SK-N-SH (cell line): ENCODE measurements around the gene BLOC1S1. TPM values are rescaled to one million over a fixed set of nuclear protein-coding genes. Genes with fewer than 3 reads are reported as not detected.

Source experiments
- CTCF ChIA-PET: fragments of 300-600, 350-600 bp; formaldehyde crosslinking; extraction: SDS; loops from one replicate; lab custom pipeline; 2021; lab: Yijun Ruan, JAX
- POLR2A ChIA-PET: fragments of 350-600 bp; sonication (Branson Sonifier 250); formaldehyde crosslinking; extraction: SDS; loops from one replicate; lab custom pipeline; 2020; ENCODE audit warnings: antibody characterized with exemption, inconsistent platforms; lab: Yijun Ruan, JAX
- DNase-seq: peaks from one replicate; pipeline ENCODE4 v3.0.0; 2012
- H2AFZ ChIP-seq: fragments of 200-600 bp; sonication (generic); 2 replicates; pipeline ENCODE4 v1.8.1; 2016; ENCODE audit warnings: antibody characterized with exemption, mild to moderate bottlenecking, low read depth
- H3F3A ChIP-seq: fragments of 200-600 bp; sonication (generic); replicated peaks from 2 replicates; pipeline ENCODE3; 2016; ENCODE audit warnings: antibody characterized with exemption, mild to moderate bottlenecking; ENCODE audit not compliant: insufficient read depth
- H3K27ac ChIP-seq, 2 experiments: fragments of 200-500 bp in 1 of 2; fragments of 200-600 bp in 1 of 2; sonication (Bioruptor generic) in 1 of 2; sonication (generic), shearing (Covaris generic) in 1 of 2; 2 replicates each; pipeline versions ENCODE4 v1.5.1 to v1.6.1; 2014 to 2016; ENCODE audit warnings: low read depth in 2 of 2, inconsistent platforms in 1 of 2, low read length in 1 of 2, mild to moderate bottlenecking in 1 of 2, mixed read lengths in 1 of 2
- H3K27me3 ChIP-seq: fragments of 200-600 bp; sonication (generic), shearing (Covaris generic); 2 replicates; pipeline ENCODE4 v1.6.1; 2016; ENCODE audit warnings: mixed run types; ENCODE audit not compliant: insufficient read depth
- H3K36me3 ChIP-seq, 2 experiments: fragments of 200-500 bp in 1 of 2; fragments of 200-600 bp in 1 of 2; sonication (Bioruptor generic) in 1 of 2; sonication (generic) in 1 of 2; replicated peaks in 1 of 2; 2 replicates each; pipeline versions ENCODE3 to v1.5.1; 2014 to 2016; ENCODE audit warnings: low read length in 1 of 2, mild to moderate bottlenecking in 1 of 2; ENCODE audit not compliant: insufficient read depth in 2 of 2, control insufficient read depth in 1 of 2
- H3K4me1 ChIP-seq, 2 experiments: fragments of 200-500 bp in 1 of 2; fragments of 200-600 bp in 1 of 2; sonication (Bioruptor generic) in 1 of 2; sonication (generic), shearing (Covaris generic) in 1 of 2; 2 replicates each; pipeline versions ENCODE4 v1.5.1 to v1.6.1; 2014 to 2016; ENCODE audit warnings: low read depth in 1 of 2, low read length in 1 of 2, mixed run types in 1 of 2; ENCODE audit not compliant: insufficient read depth in 2 of 2, control insufficient read depth in 1 of 2
- H3K4me2 ChIP-seq: fragments of 200-600 bp; sonication (generic), shearing (Covaris generic); 2 replicates; pipeline ENCODE4 v1.6.1; 2017; ENCODE audit warnings: mixed run types
- H3K4me3 ChIP-seq, 2 experiments: fragments of 200-500 bp in 1 of 2; fragments of 200-600 bp in 1 of 2; sonication (Bioruptor generic) in 1 of 2; sonication (generic), shearing (Covaris generic) in 1 of 2; 2 replicates each; pipeline versions ENCODE4 v1.5.1 to v1.8.1; 2014 to 2016; ENCODE audit warnings: low read depth in 2 of 2, inconsistent platforms in 1 of 2, low read length in 1 of 2, mild to moderate bottlenecking in 1 of 2, mixed read lengths in 1 of 2, moderate library complexity in 1 of 2
- H3K79me2 ChIP-seq: fragments of 200-600 bp; sonication (generic); 2 replicates; pipeline ENCODE4 v1.8.1; 2017; ENCODE audit warnings: mild to moderate bottlenecking; ENCODE audit not compliant: insufficient read depth
- H3K9ac ChIP-seq: fragments of 200-600 bp; sonication (generic); 2 replicates; pipeline ENCODE4 v1.6.1; 2017; ENCODE audit warnings: mixed run types
- H3K9me2 ChIP-seq: fragments of 200-600 bp; sonication (generic); 2 replicates; pipeline ENCODE4 v1.6.1; 2017; ENCODE audit warnings: mixed run types
- H3K9me3 ChIP-seq: fragments of 200-600 bp; sonication (generic); 2 replicates; pipeline ENCODE4 v1.6.1; 2017; ENCODE audit warnings: mixed run types, mild to moderate bottlenecking, moderate library complexity
- H4K20me1 ChIP-seq: fragments of 200-600 bp; sonication (generic); 2 replicates; pipeline ENCODE4 v1.6.1; 2017; ENCODE audit warnings: mild to moderate bottlenecking, mixed run types; ENCODE audit not compliant: insufficient read depth
- EP300 ChIP-seq, 2 experiments: IDR thresholded peaks; 2 replicates each; pipeline versions ENCODE4 v1.4.0 to v1.6.1; 2012; ENCODE audit warnings: borderline replicate concordance in 1 of 2, low read depth in 1 of 2, low read length in 1 of 2
- FOSL2 ChIP-seq: IDR thresholded peaks from 2 replicates; pipeline ENCODE4 v1.4.0; 2012; ENCODE audit warnings: low read depth, mild to moderate bottlenecking, moderate library complexity, borderline replicate concordance
- FOXJ3 ChIP-seq: sonication (generic); formaldehyde crosslinking; IDR thresholded peaks from 2 replicates; pipeline ENCODE4 v1.5.1; 2020; ENCODE audit warnings: mild to moderate bottlenecking, missing genetic modification reagents
- GABPA ChIP-seq: IDR thresholded peaks from 2 replicates; pipeline ENCODE4 v1.4.0; 2012; ENCODE audit warnings: low read depth, mild to moderate bottlenecking
- GATA2 ChIP-seq: sonication (generic); formaldehyde crosslinking; IDR thresholded peaks from 2 replicates; pipeline ENCODE4 v1.5.0; 2020; ENCODE audit warnings: mild to moderate bottlenecking, missing genetic modification reagents
- IRF3 ChIP-seq: fragments of 150-350 bp; IDR thresholded peaks from 2 replicates; pipeline ENCODE4 v1.6.1; 2016; ENCODE audit warnings: mild to moderate bottlenecking, low read depth, low read length
- MEF2A ChIP-seq: IDR thresholded peaks from 2 replicates; pipeline ENCODE4 v1.4.0; 2012; ENCODE audit warnings: low read depth, borderline replicate concordance
- MXI1 ChIP-seq: IDR thresholded peaks from 2 replicates; pipeline ENCODE4 v1.6.1; 2012; ENCODE audit warnings: mild to moderate bottlenecking, low read depth, low read length, improper control_type of control experiment
- NFIC ChIP-seq: IDR thresholded peaks from 2 replicates; pipeline ENCODE4 v1.4.0; 2012; ENCODE audit warnings: borderline replicate concordance
- PBX3 ChIP-seq: IDR thresholded peaks from 2 replicates; pipeline ENCODE4; 2012
- POLR2AphosphoS5 ChIP-seq: IDR thresholded peaks from 2 replicates; pipeline ENCODE4 v1.6.1; 2012; ENCODE audit warnings: low read depth, low read length
- RXRA ChIP-seq: IDR thresholded peaks from 2 replicates; pipeline ENCODE4 v1.4.0; 2012; ENCODE audit warnings: low read depth, mild to moderate bottlenecking, borderline replicate concordance
- TAF1 ChIP-seq: IDR thresholded peaks from 2 replicates; pipeline ENCODE4 v1.6.1; 2012; ENCODE audit warnings: low read depth, mild to moderate bottlenecking, low read length, moderate library complexity, borderline replicate concordance
- USF1 ChIP-seq: IDR thresholded peaks from 2 replicates; pipeline ENCODE4 v1.4.0; 2012; ENCODE audit warnings: low read depth, borderline replicate concordance
- YY1 ChIP-seq: IDR thresholded peaks from 2 replicates; pipeline ENCODE4 v1.4.0; 2012; ENCODE audit warnings: low read depth, mild to moderate bottlenecking
- WGBS: methylation state at CpG from one replicate; pipeline ENCODE4 v1.1.6; 2017; ENCODE audit warnings: low lambda C conversion rate; 5-methylcytosine and 5-hydroxymethylcytosine counted together
- polyA plus RNA-seq, 3 experiments: library from polyadenylated mRNA; depleted of rRNA; stranded (reverse); fragments of >200 nt; gene quantifications; 2 replicates each; pipeline ENCODE4 v1.2.3, GENCODE V29; 2012
- TF ChIP-seq, protein P1 (sequence below): fragments of 200-600 bp; sonication (generic); IDR thresholded peaks from 2 replicates; pipeline ENCODE4 v1.6.1; 2017; ENCODE audit warnings: antibody characterized with exemption, mild to moderate bottlenecking, moderate library complexity
- TF ChIP-seq, protein P2 (sequence below): IDR thresholded peaks from 2 replicates; pipeline ENCODE4 v1.4.0; 2012; ENCODE audit warnings: low read depth, borderline replicate concordance

Gene BLOC1S1
- polyA plus RNA-seq, 1 of the 3 experiments (the other 2 are of a cell fraction): 331 TPM

- POLR2A ChIA-PET: interaction anchor here (0.5 kb wide), 1 partner anchor 66 kb away, joined by 3 read pairs; no protein-coding TSS in a partner anchor
- H3K9me3 ChIP-seq: no peaks in the 10 kb centered on the region
- peaks cover 0 to under 1% of the 10 kb centered on the region in 2 experiments for H3K36me3 ChIP-seq
- no peaks in the 10 kb centered on the region for H3K27me3 ChIP-seq
- TF ChIP-seq FOXJ3 (CRISPR knock-in tag): no peak
- no peak for TF ChIP-seq PBX3
- TF ChIP-seq MXI1: no peak
- TF ChIP-seq POLR2AphosphoS5: no peak
- TF ChIP-seq RXRA: no peak
- TF ChIP-seq GATA2 (CRISPR knock-in tag): no peak
- TF ChIP-seq EP300 (IDR thresholded peaks at IDR 0.05; ENCODE audit: borderline replicate concordance in 1 of 2, low read depth in 1 of 2, low read length in 1 of 2): no peak
- TF ChIP-seq USF1: no peak
- TF ChIP-seq, all 33 proteins: peak for 0
- peaks cover 27% of the 10 kb centered on the region for H3K79me2 ChIP-seq
- no peak overlapping the region for H3K9ac ChIP-seq
- H3F3A ChIP-seq: peaks cover 17% of the 10 kb centered on the region
- DNase-seq: no peak
- H3K4me2 ChIP-seq: no peak overlapping the region
- 100% methylated on average over 3 of the region's 4 CpGs for WGBS
- H3K4me3 ChIP-seq: no peak overlapping the region
- no peak overlapping the region for H2AFZ ChIP-seq
- no peak overlapping the region for H3K27ac ChIP-seq
- CTCF ChIA-PET: interaction anchor here (1.6 to 1.8 kb wide), 2 partner anchors 64 to 208 kb away, joined by 4 to 5 read pairs; no protein-coding TSS in a partner anchor
- peaks cover 9% of the 10 kb centered on the region for H4K20me1 ChIP-seq
- no peaks in the 10 kb centered on the region for H3K9me2 ChIP-seq
- H3K4me1 ChIP-seq: peaks cover 0 to 22% of the 10 kb centered on the region in 2 experiments; a peak in 1 of 4 replicates
These were observed 16.4 kb downstream of the BLOC1S1 start for GRCh38 chr12:55732288-55732687.

DNA sequence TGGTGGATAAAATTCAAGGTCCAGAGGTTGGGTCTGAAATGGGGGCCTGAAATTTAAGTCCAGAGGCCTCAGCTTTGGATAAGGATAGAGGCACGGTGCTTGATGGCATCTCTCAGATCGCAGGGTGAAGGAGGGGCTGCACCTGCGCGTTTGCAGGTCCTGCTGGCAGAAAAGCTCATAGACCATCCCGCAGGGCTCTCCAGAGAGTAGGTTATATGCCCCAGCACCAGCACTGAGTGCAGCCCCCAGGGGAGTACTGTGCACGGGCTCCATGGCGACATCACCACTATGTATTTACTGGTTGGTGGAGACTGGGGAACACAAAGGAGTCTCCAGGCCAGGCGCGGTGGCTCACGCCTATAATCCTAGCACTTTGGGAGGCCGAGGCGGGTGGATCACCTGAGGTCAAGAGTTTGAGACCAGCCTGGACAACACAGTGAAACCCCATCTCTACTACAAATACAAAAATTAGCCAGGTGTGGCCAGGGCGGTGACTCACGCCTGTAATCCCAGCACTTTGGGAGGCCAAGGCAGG lies 17.2 kb downstream of the BLOC1S1 start:
- Histone ChIP-seq H3K9ac (no peak overlapping the region), H3K4me2 (no peak overlapping the region), H3K9me2 (no peaks in the 10 kb centered on the region), H4K20me1 (peaks cover under 1% of the 10 kb centered on the region), H3K27me3 (no peaks in the 10 kb centered on the region), H3K79me2 (peaks cover 19% of the 10 kb centered on the region), H3K36me3 (no peaks in the 10 kb centered on the region), H3K27ac (no peak overlapping the region), H3F3A (peaks cover 20% of the 10 kb centered on the region), H3K9me3 (no peaks in the 10 kb centered on the region), H3K4me3 (no peak overlapping the region), H3K4me1 (peaks cover 8 to 24% of the 10 kb centered on the region in 2 experiments; a peak in 3 of 4 replicates), H2AFZ (no peak overlapping the region)
- TF ChIP-seq IRF3 (no peak), NFIC (no peak), MXI1 (no peak), MEF2A (no peak), FOSL2 (no peak), RXRA (no peak), GABPA (no peak), YY1 (no peak), TAF1 (no peak), POLR2AphosphoS5 (no peak)
- TF ChIP-seq, protein P1, sequence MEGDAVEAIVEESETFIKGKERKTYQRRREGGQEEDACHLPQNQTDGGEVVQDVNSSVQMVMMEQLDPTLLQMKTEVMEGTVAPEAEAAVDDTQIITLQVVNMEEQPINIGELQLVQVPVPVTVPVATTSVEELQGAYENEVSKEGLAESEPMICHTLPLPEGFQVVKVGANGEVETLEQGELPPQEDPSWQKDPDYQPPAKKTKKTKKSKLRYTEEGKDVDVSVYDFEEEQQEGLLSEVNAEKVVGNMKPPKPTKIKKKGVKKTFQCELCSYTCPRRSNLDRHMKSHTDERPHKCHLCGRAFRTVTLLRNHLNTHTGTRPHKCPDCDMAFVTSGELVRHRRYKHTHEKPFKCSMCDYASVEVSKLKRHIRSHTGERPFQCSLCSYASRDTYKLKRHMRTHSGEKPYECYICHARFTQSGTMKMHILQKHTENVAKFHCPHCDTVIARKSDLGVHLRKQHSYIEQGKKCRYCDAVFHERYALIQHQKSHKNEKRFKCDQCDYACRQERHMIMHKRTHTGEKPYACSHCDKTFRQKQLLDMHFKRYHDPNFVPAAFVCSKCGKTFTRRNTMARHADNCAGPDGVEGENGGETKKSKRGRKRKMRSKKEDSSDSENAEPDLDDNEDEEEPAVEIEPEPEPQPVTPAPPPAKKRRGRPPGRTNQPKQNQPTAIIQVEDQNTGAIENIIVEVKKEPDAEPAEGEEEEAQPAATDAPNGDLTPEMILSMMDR: no peak
- TF ChIP-seq, protein P2, sequence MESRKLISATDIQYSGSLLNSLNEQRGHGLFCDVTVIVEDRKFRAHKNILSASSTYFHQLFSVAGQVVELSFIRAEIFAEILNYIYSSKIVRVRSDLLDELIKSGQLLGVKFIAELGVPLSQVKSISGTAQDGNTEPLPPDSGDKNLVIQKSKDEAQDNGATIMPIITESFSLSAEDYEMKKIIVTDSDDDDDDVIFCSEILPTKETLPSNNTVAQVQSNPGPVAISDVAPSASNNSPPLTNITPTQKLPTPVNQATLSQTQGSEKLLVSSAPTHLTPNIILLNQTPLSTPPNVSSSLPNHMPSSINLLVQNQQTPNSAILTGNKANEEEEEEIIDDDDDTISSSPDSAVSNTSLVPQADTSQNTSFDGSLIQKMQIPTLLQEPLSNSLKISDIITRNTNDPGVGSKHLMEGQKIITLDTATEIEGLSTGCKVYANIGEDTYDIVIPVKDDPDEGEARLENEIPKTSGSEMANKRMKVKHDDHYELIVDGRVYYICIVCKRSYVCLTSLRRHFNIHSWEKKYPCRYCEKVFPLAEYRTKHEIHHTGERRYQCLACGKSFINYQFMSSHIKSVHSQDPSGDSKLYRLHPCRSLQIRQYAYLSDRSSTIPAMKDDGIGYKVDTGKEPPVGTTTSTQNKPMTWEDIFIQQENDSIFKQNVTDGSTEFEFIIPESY: no peak
- CTCF ChIA-PET: interaction anchor here (1.8 kb wide), 1 partner anchor 63 kb away, joined by 5 read pairs; no protein-coding TSS in a partner anchor
- no peak for DNase-seq
- 96% methylated on average over 9 of the region's 14 CpGs for WGBS
- POLR2A ChIA-PET: interaction anchor here (0.6 kb wide), 1 partner anchor 12 kb away, joined by 3 read pairs; no protein-coding TSS in a partner anchor
